ENCODE data around the gene CHRM2. TPM values are rescaled to one million over a fixed set of nuclear protein-coding genes. Genes with fewer than 3 reads are reported as not detected.

CHRM2 gene
- total RNA-seq, 1 experiment from 2014 or later = not detected

GRCh38 chr7:136971776-136972175 is 103.3 kb downstream of the CHRM2 start:
- DNase-seq (ENCODE audit: low read depth, low spot score) (no peak), ATAC-seq (no peak)
- Histone ChIP-seq H3K4me2 (ENCODE audit: low read length) (no peak overlapping the region), H3K36me3 (ENCODE audit: control insufficient read depth in 1 of 2, insufficient read depth in 2 of 2, low read length in 2 of 2) (no peaks in the 10 kb centered on the region), H3K4me1 (ENCODE audit: control insufficient read depth in 1 of 2, insufficient read depth in 2 of 2, low read length in 2 of 2) (no peaks in the 10 kb centered on the region), H3K79me2 (ENCODE audit: insufficient read depth, low read length) (no peaks in the 10 kb centered on the region), H2AFZ (ENCODE audit: low read depth, low read length, poor library complexity, severe bottlenecking) (no peak overlapping the region), H4K20me1 (ENCODE audit: insufficient read depth) (no peaks in the 10 kb centered on the region), H3K9ac (ENCODE audit: low read length) (no peak overlapping the region), H3K4me3 (replicated peaks in 1 of 2; ENCODE audit: low read depth in 1 of 2, low read length in 2 of 2) (no peak overlapping the region), H3K27ac (ENCODE audit: low read depth, low read length) (no peak overlapping the region), H3K27me3 (ENCODE audit: insufficient read depth, low read length) (no peaks in the 10 kb centered on the region), H3K9me3 (ENCODE audit: control insufficient read depth in 1 of 2, insufficient read depth in 1 of 2, low read depth in 1 of 2, low read length in 2 of 2) (peaks cover 3 to 7% of the 10 kb centered on the region in 2 experiments; a peak in 2 of 4 replicates), H3K9me2 (ENCODE audit: insufficient read depth) (no peaks in the 10 kb centered on the region)
- BruUV-seq (replicated peaks) = no TSS peak
- no peak for TF ChIP-seq ZFX (IDR thresholded peaks at IDR 0.05)
- no peak for TF ChIP-seq YY1 (IDR thresholded peaks at IDR 0.05; ENCODE audit: extremely low read depth, insufficient replicate concordance, low read depth, low read length)
- no peak for TF ChIP-seq FOSL1 (IDR thresholded peaks at IDR 0.05; ENCODE audit: low read depth)
- no peak for TF ChIP-seq POLR2A (IDR thresholded peaks at IDR 0.05; ENCODE audit: borderline replicate concordance, extremely low read depth, insufficient read depth, insufficient read length)
- no peak for TF ChIP-seq CEBPB (IDR thresholded peaks at IDR 0.05; ENCODE audit: low read depth)
- TF ChIP-seq RAD21 (IDR thresholded peaks at IDR 0.05; ENCODE audit: low read depth) = no peak
- TF ChIP-seq SRF (IDR thresholded peaks at IDR 0.05; ENCODE audit: low read depth) = no peak
- no peak for TF ChIP-seq EZH2 (IDR thresholded peaks at IDR 0.05)
- TF ChIP-seq ZBTB33 (IDR thresholded peaks at IDR 0.05; ENCODE audit: extremely low read depth, insufficient replicate concordance, low read length) = no peak
- no peak for TF ChIP-seq CTCF (IDR thresholded peaks at IDR 0.05 in 2 of 3, conservative IDR thresholded peaks at IDR 0.05 in 1 of 3; ENCODE audit: borderline replicate concordance in 1 of 3, insufficient read depth in 1 of 3, low read depth in 2 of 3, low read length in 2 of 3)
- TF ChIP-seq SP1 (IDR thresholded peaks at IDR 0.05; ENCODE audit: low read depth) = no peak
- TF ChIP-seq ZNF274 (IDR thresholded peaks at IDR 0.05; ENCODE audit: low read depth, low read length) = no peak
- no peak for TF ChIP-seq TCF7L2 (IDR thresholded peaks at IDR 0.05; ENCODE audit: borderline replicate concordance, extremely low read depth, insufficient read depth, insufficient read length)
- TF ChIP-seq MAX (IDR thresholded peaks at IDR 0.05) = no peak
- TF ChIP-seq CBX3 (IDR thresholded peaks at IDR 0.05; ENCODE audit: low read depth) = no peak
- no peak for TF ChIP-seq REST (IDR thresholded peaks at IDR 0.05; ENCODE audit: low read depth)
- no peak for TF ChIP-seq POLR2AphosphoS5 (IDR thresholded peaks at IDR 0.05; ENCODE audit: low read depth, low read length)
- no peak for TF ChIP-seq ATF3 (IDR thresholded peaks at IDR 0.05)
- no peak for TF ChIP-seq JUND (IDR thresholded peaks at IDR 0.05)
- TF ChIP-seq EGR1 (IDR thresholded peaks at IDR 0.05; ENCODE audit: low read depth) = no peak
- RAD21 ChIA-PET (ENCODE audit: low non-redundant PET in 1 of 2, low total read pairs in 2 of 2, uncharacterized antibody in 2 of 2, unreplicated experiment in 2 of 2) = no interaction called here
- CTCF ChIA-PET = no interaction called here
- POLR2A ChIA-PET = no interaction called here
- intact Hi-C loops (cut with micrococcal nuclease) = no loop called here
